HG03432 (cell line): ENCODE measurements around the gene PSMB7.

ENCODE experiments used
- ATAC-seq: cut with Tn5 transposase; IDR thresholded peaks from one replicate; pipeline ENCODE4 v1.9.1; 2021; ENCODE audit warnings: mild to moderate bottlenecking, moderate library complexity; ENCODE audit not compliant: unreplicated experiment

The PSMB7 gene

GRCh38 chr9:124384846-124385245 is 30.4 kb downstream of the PSMB7 start:
- ATAC-seq, result no peak

GRCh38 chr9:124384210-124384609 is 31.0 kb downstream of the PSMB7 start:
- no peak for ATAC-seq

- ATAC-seq, result no peak
Observed at GRCh38 chr9:124381170-124381945, 33.9 kb downstream of the PSMB7 start.

GRCh38 chr9:124377551-124378406 is 37.5 kb downstream of the PSMB7 start:
- no peak for ATAC-seq

- no peak for ATAC-seq
Observed at GRCh38 chr9:124376329-124376728, 38.9 kb downstream of the PSMB7 start.

GRCh38 chr9:124375726-124376125 is 39.5 kb downstream of the PSMB7 start:
- no peak for ATAC-seq

GRCh38 chr9:124373851-124374250 is 41.4 kb downstream of the PSMB7 start:
- no peak for ATAC-seq

GRCh38 chr9:124373386-124373785 is 41.9 kb downstream of the PSMB7 start:
- no peak for ATAC-seq

- no peak for ATAC-seq
Observed at GRCh38 chr9:124372038-124372437, 43.2 kb downstream of the PSMB7 start.

- ATAC-seq, result no peak
Observed at GRCh38 chr9:124370896-124371582, 44.2 kb downstream of the PSMB7 start.

GRCh38 chr9:124369231-124369797 is 45.9 kb downstream of the PSMB7 start:
- no peak for ATAC-seq

GRCh38 chr9:124368692-124369091 is 46.5 kb downstream of the PSMB7 start:
- no peak for ATAC-seq

- ATAC-seq, result no peak
Observed at GRCh38 chr9:124366476-124367220, 48.6 kb downstream of the PSMB7 start.

GRCh38 chr9:124365036-124365435 is 50.2 kb downstream of the PSMB7 start:
- no peak for ATAC-seq

GRCh38 chr9:124364141-124364540 is 51.1 kb downstream of the PSMB7 start:
- no peak for ATAC-seq

GRCh38 chr9:124363326-124364096 is 51.7 kb downstream of the PSMB7 start:
- ATAC-seq, result no peak

- no peak for ATAC-seq
Observed at GRCh38 chr9:124361128-124361527, 54.1 kb downstream of the PSMB7 start.

- no peak for ATAC-seq
Observed at GRCh38 chr9:124359855-124360678, 55.2 kb downstream of the PSMB7 start.

GRCh38 chr9:124359426-124359825 is 55.8 kb downstream of the PSMB7 start:
- no peak for ATAC-seq
